Measurements from ENCODE around the gene LRRC74B.

GRCh38 chr22:21025763-21026755 lies 19.7 kb upstream of the LRRC74B start:
- TF ChIP-seq EZH2 (IDR thresholded peaks at IDR 0.05; ENCODE audit: low read length, missing control alignments), result no peak
- TF ChIP-seq, protein P1, sequence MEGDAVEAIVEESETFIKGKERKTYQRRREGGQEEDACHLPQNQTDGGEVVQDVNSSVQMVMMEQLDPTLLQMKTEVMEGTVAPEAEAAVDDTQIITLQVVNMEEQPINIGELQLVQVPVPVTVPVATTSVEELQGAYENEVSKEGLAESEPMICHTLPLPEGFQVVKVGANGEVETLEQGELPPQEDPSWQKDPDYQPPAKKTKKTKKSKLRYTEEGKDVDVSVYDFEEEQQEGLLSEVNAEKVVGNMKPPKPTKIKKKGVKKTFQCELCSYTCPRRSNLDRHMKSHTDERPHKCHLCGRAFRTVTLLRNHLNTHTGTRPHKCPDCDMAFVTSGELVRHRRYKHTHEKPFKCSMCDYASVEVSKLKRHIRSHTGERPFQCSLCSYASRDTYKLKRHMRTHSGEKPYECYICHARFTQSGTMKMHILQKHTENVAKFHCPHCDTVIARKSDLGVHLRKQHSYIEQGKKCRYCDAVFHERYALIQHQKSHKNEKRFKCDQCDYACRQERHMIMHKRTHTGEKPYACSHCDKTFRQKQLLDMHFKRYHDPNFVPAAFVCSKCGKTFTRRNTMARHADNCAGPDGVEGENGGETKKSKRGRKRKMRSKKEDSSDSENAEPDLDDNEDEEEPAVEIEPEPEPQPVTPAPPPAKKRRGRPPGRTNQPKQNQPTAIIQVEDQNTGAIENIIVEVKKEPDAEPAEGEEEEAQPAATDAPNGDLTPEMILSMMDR (conservative IDR thresholded peaks at IDR 0.05 in 1 of 2, IDR thresholded peaks at IDR 0.05 in 1 of 2; ENCODE audit: low read depth in 1 of 2, low read length in 2 of 2), result no peak

All from fibroblast of lung (primary cell).